ENCODE results near the gene PDZD8.

Gene PDZD8

DNA sequence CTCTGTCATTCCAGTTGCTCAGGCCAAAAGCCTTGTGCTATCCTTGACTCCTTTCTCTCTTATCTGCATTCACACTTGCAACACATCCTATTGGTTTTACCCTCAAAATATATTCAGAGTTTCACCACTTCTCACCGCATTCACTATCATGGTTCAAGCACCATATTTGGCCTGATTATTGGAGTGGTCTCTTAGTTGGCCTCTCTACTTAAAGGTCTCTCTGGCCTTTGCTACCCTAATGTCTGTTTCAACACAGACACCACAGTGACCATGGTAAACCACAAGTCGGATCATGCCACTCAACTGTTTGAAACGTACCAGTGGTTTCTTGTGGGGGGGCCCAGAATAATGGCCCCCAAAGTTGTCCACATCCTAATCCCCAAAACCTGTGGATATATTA, 15.2 kb upstream of the PDZD8 start:
- no peak for DNase-seq (ENCODE audit: low read depth)
- TF ChIP-seq, protein P1, sequence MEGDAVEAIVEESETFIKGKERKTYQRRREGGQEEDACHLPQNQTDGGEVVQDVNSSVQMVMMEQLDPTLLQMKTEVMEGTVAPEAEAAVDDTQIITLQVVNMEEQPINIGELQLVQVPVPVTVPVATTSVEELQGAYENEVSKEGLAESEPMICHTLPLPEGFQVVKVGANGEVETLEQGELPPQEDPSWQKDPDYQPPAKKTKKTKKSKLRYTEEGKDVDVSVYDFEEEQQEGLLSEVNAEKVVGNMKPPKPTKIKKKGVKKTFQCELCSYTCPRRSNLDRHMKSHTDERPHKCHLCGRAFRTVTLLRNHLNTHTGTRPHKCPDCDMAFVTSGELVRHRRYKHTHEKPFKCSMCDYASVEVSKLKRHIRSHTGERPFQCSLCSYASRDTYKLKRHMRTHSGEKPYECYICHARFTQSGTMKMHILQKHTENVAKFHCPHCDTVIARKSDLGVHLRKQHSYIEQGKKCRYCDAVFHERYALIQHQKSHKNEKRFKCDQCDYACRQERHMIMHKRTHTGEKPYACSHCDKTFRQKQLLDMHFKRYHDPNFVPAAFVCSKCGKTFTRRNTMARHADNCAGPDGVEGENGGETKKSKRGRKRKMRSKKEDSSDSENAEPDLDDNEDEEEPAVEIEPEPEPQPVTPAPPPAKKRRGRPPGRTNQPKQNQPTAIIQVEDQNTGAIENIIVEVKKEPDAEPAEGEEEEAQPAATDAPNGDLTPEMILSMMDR (IDR thresholded peaks at IDR 0.05; ENCODE audit: low read depth, low read length, missing control alignments) = no peak

DNA sequence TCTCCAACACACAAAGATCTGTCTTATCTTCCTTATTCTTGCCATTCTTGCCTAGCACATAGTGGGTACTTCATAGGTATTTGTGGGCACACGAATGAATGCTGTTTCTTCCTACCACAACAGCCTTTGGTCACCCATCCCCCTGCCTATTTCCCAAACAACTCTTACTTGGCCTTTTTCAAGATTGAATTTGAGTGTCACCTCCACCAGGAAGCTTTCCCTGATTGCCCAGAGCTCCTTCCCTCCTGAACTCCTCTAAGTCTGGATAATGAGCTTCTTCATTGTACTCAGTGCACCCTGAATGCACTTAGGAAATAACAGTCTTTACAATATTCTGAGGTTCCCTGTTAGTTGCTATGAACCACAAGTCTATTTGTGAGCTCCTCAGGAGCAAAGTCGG, 11.6 kb upstream of the PDZD8 start:
- TF ChIP-seq, protein P1 (IDR thresholded peaks at IDR 0.05; ENCODE audit: low read depth, low read length, missing control alignments) = no peak
- DNase-seq (ENCODE audit: low read depth) = no peak
- no peak overlapping the region for H3K4me3 ChIP-seq (ENCODE audit: low read depth, low read length)

More for the DNA sequence above, 15.2 kb upstream of the PDZD8 start:
- H3K4me3 ChIP-seq (ENCODE audit: low read depth, low read length) = no peak overlapping the region

DNA sequence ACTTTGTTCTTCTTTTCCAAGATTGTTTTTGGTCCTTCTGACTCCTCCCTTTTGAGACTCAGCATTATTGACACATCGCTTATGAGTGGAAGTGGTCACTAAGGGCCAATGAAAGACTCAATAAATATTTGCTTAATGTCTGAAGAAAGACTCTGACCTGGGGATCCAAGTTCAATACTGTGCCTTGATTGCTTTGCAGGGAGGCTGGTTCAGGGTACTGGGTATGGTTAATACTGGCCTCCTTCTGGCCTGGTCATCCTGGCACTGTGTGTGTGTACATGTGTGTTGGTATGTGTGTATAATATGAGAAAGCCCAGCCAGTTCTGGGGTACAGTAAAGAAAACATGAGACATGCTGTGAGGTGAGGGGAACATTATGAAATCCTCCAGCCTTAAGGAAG, 7.6 kb upstream of the PDZD8 start:
- TF ChIP-seq, protein P1 (IDR thresholded peaks at IDR 0.05; ENCODE audit: low read depth, low read length, missing control alignments) = no peak
- no peak for DNase-seq (ENCODE audit: low read depth)
- H3K4me3 ChIP-seq (ENCODE audit: low read depth, low read length) = no peak overlapping the region

- DNase-seq (ENCODE audit: low read depth) = no peak
- TF ChIP-seq, protein P1 (IDR thresholded peaks at IDR 0.05; ENCODE audit: low read depth, low read length, missing control alignments) = no peak
- peak overlapping the region; percentile 94 for H3K4me3 ChIP-seq (ENCODE audit: low read depth, low read length)
These were observed 507 bp downstream of the PDZD8 start for GRCh38 chr10:117374506-117375359.

- DNase-seq (ENCODE audit: low read depth) = no peak
- peak overlapping the region; percentile 94 for H3K4me3 ChIP-seq (ENCODE audit: low read depth, low read length)
- TF ChIP-seq, protein P1 (IDR thresholded peaks at IDR 0.05; ENCODE audit: low read depth, low read length, missing control alignments) = no peak
These were observed 1.3 kb downstream of the PDZD8 start for GRCh38 chr10:117373823-117374505.

DNA sequence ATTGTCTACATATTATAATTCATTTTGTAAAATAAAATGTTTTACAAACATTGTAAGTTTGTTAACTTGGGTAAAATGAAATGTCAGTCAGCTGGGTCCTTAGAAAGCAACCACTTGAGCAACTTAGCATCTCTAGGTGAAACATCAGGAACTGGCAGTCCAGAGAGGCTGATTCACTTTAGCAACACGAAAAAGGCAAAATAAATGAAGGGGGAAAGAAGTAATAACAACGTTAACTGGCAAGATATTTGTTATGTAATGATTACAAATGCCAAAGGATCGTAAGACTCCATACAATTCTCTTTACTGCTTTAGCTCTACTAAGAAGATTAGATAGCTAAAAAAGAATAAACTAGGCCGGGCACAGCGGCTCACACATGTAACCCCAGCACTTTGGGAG, 5.0 kb downstream of the PDZD8 start:
- TF ChIP-seq, protein P1 (IDR thresholded peaks at IDR 0.05; ENCODE audit: low read depth, low read length, missing control alignments) = no peak
- DNase-seq (ENCODE audit: low read depth) = no peak
- no peak overlapping the region for H3K4me3 ChIP-seq (ENCODE audit: low read depth, low read length)
